HG03135 (cell line): Measurements from ENCODE around the gene ADAMTS9.

Experiments used
- ATAC-seq: cut with Tn5 transposase; IDR thresholded peaks from one replicate; pipeline ENCODE4 v1.9.1; 2021; ENCODE audit warnings: mild to moderate bottlenecking, moderate library complexity; ENCODE audit not compliant: unreplicated experiment

Gene ADAMTS9, protein sequence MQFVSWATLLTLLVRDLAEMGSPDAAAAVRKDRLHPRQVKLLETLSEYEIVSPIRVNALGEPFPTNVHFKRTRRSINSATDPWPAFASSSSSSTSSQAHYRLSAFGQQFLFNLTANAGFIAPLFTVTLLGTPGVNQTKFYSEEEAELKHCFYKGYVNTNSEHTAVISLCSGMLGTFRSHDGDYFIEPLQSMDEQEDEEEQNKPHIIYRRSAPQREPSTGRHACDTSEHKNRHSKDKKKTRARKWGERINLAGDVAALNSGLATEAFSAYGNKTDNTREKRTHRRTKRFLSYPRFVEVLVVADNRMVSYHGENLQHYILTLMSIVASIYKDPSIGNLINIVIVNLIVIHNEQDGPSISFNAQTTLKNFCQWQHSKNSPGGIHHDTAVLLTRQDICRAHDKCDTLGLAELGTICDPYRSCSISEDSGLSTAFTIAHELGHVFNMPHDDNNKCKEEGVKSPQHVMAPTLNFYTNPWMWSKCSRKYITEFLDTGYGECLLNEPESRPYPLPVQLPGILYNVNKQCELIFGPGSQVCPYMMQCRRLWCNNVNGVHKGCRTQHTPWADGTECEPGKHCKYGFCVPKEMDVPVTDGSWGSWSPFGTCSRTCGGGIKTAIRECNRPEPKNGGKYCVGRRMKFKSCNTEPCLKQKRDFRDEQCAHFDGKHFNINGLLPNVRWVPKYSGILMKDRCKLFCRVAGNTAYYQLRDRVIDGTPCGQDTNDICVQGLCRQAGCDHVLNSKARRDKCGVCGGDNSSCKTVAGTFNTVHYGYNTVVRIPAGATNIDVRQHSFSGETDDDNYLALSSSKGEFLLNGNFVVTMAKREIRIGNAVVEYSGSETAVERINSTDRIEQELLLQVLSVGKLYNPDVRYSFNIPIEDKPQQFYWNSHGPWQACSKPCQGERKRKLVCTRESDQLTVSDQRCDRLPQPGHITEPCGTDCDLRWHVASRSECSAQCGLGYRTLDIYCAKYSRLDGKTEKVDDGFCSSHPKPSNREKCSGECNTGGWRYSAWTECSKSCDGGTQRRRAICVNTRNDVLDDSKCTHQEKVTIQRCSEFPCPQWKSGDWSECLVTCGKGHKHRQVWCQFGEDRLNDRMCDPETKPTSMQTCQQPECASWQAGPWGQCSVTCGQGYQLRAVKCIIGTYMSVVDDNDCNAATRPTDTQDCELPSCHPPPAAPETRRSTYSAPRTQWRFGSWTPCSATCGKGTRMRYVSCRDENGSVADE (N-terminal part only)

DNA sequence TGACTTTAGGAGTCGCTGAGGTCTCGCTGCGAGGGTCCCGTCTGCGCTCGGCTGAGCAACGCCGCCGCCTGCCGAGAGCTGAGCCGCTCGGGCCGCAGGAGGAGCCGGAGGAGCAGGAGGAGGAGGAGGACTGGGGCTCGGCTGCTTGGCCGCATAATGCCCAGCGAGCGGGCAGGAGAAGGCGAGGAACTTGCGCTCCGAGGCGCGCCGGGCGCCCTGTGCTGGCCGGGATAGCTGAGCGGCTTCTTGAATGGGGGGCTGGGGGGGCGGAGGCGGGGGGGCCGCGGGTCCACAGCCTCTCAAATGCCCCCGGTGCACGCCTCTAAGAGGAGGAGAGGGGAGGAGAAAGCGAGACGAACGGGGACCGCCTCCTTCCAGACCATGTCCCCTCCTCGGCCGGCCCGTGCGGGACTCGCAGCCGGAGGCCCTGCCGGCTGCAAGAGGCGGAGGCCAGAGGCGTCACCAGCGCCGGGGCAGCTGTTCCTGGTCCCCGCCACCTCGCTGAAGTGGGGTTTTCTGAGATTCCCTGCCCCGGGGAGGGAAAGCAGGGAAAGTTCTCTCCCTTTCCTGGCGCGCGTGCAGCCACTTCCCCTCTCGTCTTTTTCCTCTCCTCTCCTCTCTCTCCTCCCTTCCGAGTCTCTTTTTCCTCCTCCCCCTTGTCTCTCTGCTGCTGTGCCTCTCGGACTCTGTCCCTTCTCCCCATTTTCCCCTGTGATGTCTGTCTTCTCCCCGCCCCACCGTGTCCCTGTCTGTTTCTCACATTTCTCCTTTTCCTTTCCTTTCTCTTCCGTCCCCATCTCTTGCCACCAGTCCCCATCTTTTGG lies at the start of gene ADAMTS9:
Gene ADAMTS9, minus strand, starts transcription at position 220 of the 824 bp plus-strand sequence. CDS start 343 bp downstream, outside the sequence.
- ATAC-seq = no peak

DNA sequence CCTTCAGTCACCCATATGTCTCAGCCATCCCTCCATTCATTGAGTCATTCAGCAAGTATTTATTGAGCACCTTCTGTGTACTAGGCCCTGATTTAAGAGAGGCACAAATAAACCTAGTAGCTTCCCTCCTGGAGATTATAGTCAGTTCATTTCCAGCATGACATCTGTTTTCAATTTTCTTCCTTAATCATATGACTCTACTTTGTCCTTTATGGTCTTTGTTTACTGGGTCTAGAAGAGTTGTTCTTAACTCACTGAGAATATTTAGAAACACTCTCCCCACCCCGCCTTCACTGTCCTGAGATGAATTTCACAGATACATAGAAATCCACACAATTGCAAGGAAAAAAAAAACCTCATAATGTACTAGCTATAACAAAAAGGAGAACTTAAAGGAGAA lies 44.8 kb upstream of the ADAMTS9 start:
- no peak for ATAC-seq

DNA sequence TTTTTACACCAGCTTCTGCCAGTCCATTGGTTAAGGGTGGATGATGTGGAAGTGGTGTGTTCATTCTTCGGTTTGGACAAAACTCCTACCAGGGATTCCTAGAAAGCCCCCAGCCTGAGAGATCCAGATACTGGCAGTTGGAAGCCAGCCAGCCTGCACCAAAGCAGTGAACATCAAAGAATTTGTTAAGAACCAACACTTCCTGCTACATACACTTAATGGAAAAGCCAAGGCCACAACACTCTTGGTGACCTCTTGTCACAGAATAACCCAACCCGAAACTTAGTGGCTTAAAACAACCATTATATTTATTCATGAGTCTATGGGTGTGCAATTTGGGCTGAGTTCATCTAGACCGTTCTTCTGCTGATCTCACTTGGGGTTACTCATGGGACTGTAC lies 42.9 kb upstream of the ADAMTS9 start:
- no peak for ATAC-seq

DNA sequence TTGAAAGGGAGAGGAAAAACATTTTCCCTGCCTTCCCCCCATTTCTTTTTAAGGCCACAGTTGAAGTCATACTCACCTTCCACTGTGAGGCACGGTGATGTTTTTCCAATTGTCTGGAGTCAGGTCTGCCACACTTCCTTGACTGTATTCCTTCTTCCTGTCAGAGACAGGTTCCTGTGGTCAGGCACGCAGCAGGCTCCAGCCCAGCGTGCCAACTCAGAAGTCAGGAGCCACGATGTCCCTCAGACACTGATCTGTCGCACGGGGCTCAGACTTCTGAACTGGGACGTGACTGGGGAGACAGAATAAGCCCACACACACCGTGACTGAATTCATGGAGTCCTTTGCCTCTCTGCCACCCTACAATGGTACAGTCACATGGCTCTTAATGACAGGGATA lies 41.2 kb upstream of the ADAMTS9 start:
- ATAC-seq = no peak

DNA sequence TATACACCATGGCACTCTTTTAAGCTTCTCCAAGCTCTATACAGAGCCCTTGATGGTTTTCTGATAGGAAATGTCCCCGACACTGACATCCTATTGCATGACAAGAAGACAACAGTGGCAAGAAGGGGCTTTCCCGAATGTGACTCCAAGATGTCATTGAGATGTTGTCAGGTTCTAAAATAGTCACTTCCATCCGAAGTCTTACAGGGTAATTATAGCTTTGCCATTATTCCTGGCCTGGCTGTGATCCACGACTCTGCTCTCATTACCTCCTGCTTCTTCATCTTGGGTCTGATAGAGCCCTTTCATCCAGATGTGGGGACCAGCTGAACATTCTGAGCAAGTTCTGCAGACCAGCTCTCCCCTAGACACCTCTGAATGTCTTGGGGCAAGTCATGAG lies 40.6 kb upstream of the ADAMTS9 start:
- no peak for ATAC-seq

DNA sequence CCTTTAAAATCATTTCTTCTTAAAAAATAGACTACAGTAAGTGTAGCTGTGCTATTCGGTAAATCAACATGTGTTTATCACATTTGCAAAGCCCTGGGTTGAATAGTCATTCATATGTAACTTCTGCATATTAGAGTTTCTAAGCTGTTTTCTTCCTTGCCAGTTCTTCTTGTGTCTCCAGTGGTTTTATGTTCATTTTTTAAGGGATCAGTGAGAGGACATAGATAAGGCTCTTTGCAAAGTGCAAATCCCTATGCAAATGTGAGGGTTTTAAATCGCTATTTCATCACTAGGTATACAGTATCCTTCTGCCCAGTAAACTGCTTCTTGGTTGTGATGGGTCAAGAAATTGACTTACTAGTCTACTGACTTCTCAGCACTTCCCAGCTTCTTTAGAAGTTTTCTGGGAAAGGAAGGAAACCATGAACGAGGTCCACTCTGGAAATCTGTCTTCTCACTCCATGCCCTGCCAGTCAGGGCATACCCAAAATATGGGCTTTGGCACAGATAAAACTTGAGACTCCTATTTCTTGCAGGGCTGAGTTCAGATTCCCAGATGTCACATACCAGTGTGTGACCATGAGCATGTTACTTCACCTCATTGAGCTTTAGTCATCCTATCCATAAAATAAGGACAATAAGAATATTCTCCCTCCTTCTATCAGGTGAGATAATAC lies 38.8 kb upstream of the ADAMTS9 start:
- ATAC-seq = no peak

DNA sequence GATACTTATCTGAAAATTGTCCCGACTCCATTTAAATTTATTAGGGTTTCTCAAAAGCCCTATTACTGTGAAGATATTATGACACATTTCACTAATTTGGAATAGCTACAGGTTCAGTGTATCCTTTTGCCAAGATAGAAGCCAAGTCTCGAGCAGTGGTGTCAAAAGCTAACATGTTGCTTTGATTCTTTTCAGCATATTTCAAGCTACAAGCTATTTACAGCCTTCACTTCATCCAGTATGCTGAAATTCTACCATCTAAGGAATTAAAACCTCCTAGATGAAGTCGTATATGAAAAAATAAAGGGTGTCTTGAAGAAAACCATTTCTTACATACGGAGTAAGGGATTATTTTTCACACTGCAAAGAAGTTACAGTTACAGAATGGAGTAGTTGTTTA lies 31.2 kb upstream of the ADAMTS9 start:
- no peak for ATAC-seq

DNA sequence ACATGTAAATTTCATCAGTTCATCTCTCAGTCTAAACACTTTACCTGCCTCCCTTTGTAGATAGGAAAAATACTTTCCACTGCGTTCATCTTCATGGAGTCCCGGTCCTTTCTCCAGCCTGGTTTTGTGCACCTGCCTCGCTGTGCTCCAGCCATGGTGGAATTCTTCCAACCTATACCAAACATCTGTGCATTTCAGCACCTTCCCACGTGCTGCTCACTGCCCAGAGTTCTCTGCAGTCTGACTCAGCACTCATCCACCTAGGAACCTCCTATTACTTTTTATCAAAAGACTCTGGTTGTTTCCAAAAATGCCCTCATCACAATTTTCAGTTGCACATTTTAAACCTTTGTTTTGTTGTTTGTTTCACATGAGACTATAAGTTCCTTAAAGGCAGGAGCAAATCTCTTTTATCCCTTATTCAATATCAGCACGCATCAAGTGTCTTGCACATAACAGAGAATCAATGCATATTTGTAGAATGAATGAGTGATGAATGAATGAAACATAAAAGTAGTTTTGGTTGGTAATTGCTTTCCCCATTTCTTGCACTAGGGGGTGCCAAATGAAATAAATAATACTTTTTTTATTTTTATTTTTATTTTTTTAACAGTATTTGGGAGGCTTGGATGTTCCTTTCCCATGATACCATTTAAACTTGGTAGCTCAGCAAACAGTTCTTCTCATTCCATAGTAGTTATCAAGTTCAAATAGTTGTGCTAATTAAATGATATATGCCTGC lies 30.2 kb upstream of the ADAMTS9 start:
- no peak for ATAC-seq

DNA sequence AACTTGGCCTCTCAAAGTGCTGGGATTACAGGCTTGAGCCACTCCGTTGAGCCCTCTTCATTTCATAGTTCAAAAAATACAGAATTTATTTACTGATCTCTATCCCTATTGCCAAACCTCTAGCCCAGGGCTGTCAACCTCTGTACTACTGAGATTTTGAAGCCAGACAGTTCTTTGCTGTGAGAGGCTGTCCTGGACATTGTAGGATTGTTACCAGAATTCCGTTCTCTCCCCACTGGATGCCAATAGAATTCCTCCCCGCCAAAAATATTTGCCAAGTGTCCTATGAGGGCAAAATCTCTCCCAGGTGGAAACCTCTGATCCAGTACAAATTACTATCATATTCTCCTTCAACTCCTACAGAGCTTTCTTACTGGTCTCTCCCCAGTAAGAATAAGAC lies 29.6 kb upstream of the ADAMTS9 start:
- ATAC-seq = no peak

DNA sequence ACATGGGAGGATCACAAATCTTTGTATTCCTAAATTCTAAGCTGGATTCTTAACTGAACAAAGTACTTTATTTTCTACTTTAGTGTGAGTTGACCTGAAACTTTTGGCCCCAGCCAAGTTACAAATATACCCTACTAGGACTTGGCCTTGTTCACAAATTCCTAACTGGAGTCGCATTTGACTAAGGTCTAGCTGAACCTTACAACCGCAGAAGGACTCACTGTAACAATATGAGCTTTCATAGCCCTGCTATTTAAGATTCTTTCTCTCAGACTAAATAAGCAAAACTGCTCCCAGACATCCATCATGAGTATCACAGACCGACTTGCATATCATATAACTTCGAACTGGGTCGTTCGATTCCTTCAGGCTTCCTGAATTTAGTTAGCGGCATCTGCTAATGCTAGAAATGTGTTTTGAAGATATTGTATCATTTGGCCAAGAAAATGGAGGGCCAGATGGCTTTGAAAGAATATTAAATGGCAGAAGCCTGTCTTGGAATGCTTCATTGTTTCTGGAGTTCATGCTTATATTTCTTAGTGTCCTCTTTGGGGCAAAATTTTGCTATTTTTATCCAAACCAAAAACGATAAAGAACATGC lies 28.4 kb upstream of the ADAMTS9 start:
- no peak for ATAC-seq

DNA sequence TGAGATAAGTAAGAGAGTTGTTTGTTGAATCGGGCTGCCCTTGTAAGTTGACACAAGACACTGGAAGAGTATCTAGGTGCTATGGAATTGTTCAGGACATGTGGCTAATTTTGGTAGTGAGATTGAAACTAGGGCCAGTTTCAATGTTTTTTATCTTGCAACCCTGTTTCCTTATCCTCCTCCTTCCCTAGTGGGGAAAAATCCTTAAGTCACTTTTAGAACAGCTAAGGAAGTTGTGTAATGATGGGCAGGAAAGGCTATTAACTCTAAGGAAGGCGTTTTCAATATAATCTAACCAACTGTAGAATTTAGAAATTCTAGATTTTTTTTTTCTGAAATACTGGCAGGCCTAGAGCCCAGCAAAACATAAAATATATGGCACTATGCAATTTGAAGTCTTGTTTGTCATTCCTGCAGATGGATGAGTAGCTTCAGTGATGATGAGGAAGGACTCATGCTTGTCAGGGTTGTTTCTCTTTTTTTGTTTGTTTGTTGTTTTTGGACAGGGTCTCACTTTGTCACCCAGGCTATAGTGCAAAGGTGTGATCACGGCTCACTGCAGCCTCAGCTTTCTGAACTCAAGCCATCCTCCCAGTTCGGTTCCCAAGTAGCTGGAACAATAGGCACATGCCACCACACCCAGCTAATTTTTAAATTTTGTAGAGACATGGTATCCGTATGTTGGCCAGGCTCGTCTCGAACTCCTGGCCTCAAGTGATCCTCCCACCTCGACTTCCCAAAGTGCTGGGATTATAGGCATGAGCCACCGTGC lies 27.6 kb upstream of the ADAMTS9 start:
- ATAC-seq = no peak

DNA sequence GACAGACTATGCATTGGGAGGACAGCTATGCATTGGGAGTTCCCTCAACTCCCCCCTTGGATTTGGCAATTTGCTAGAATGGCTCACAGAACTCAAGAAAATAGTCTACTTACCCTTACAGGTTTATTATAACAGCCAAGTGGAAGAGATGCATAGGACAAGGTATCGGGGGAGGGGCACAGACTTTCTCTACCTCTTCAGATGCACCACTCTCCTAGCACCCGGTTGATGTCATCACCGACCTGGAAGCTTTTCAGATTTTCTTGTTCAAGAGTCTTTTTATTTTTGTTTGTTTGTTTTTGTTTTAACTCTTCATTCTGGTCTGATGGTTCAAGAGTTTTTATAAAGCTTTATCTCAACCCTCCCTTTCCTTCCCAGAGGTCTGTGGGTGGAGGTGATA lies 20.7 kb upstream of the ADAMTS9 start:
- ATAC-seq = no peak

DNA sequence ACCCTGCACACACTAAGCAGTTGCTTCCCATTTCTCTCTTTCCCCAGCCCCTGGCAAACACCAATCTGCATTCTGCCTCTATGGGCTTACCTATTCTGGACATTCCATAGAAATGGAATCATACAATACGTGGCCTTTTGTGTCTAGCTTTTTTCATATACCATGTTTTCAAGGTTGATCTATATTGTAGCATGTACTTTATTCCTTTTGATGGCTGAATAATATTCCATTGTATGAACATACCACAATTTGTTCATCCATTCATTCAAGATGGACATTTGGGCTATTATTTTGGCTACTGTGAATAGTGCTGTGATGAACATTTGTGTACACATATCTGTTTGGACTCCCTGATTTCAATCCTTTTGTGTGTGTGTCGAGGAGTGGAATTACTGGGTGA lies 18.1 kb upstream of the ADAMTS9 start:
- ATAC-seq = no peak

DNA sequence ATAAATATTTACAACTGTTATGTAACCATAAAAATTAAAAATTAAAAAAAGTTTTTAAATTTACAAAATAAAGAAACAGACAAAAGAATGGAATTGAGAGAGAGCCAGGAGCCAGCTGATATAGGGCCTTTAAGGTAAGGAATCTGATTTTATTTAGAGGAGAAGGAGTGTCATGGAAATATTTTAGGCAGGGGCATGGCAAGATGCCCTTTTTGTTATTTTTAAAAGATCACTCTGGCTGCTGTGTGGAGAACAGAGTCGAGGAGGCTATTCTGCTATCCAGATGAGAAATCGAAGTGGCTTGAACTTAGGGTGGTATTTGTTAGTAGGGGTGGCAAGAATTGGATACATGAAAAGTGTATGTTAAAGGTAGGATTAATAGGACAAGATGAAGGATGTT lies 9.1 kb upstream of the ADAMTS9 start:
- ATAC-seq = no peak

DNA sequence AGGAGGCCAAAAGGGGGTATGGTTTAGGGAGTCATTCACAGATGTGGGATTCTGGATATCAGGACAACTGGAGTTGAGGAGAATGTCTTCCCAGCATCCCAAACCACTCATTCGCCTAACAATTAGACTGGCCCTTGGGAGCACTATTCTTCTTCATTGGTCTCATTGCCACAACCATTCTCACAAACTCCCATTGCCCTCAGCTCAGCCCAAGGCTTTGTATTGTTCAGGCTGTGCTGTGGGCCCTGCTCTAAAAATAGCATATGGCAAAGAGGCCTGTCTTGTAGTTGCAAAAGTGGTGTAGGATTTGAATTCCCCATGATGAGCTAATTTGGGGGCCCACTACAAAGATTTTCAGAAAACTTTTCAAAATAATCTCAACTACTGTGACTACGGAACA lies 6.3 kb upstream of the ADAMTS9 start:
- ATAC-seq = no peak

DNA sequence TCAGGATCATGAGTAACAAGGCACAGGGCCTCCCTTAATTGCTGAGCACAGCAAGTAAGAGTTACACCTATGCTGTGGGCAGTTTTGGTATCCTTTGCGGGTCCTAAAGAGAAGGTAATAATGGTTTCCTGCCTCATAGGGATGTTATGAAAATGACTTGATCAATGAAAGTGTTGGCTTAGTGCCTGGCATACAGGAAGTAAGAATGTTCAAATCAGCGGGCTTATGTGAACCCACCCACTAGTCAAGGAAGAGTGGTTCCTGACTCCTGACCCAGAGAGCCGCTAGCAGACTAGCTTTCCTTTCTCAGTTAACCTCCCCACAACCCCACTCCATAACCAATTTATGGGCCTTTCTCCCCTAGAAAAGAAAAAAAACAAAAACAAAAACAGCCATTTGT lies 5.2 kb upstream of the ADAMTS9 start:
- no peak for ATAC-seq

DNA sequence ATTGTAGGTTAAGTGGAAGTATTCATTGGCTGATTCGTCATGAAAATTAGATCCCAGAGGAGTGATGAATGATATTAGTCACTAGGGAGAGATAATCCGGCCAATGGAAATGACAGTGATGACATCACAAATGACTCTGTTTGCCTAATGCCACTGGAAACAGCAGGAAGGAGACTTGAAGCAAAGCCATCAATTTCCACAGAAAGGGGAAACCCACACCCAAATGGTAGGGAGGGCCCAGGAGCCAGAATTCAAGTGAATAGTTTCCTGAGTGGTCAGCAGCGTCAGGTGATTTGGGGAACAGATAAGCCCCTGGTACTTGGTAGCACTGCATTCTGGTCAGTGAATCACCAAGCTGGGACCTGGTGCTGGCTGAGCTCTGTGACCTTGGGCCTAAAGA lies 3.3 kb upstream of the ADAMTS9 start:
- no peak for ATAC-seq
